Measurements from ENCODE around the gene MLLT1.
A peak's percentile ranks its signal among the peaks of the same experiment; 100 is the strongest.

MLLT1 gene

DNA sequence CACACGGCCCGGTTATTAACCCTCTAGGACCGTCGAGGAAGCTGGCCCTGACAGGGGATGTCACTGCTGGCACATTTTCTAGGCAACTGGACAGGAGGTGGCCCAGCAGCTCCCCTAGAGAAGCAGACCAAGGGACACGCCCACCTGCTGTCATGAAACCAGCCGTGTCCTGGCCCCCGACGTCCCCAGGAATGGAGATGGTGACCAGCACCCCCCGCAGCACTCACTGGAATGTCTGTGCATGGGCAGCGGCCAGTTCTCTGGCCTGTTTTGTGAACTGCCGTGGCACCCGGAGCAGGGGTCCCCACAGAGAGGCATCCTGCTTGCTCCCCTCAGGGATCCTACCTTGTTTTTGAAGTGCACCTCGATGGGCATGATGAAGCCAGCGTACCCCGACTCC is 17.9 kb downstream of the MLLT1 start:
- TF ChIP-seq, protein P1, sequence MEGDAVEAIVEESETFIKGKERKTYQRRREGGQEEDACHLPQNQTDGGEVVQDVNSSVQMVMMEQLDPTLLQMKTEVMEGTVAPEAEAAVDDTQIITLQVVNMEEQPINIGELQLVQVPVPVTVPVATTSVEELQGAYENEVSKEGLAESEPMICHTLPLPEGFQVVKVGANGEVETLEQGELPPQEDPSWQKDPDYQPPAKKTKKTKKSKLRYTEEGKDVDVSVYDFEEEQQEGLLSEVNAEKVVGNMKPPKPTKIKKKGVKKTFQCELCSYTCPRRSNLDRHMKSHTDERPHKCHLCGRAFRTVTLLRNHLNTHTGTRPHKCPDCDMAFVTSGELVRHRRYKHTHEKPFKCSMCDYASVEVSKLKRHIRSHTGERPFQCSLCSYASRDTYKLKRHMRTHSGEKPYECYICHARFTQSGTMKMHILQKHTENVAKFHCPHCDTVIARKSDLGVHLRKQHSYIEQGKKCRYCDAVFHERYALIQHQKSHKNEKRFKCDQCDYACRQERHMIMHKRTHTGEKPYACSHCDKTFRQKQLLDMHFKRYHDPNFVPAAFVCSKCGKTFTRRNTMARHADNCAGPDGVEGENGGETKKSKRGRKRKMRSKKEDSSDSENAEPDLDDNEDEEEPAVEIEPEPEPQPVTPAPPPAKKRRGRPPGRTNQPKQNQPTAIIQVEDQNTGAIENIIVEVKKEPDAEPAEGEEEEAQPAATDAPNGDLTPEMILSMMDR (IDR thresholded peaks at IDR 0.05; ENCODE audit: low read depth, low read length): no peak
- TF ChIP-seq EZH2phosphoT487 (IDR thresholded peaks at IDR 0.05; ENCODE audit: low read depth): no peak
- no peak overlapping the region for H3K4me3 ChIP-seq (ENCODE audit: low read length)
- H3K4me1 ChIP-seq (ENCODE audit: low read length): peaks cover 15% of the 10 kb centered on the region
- H2AFZ ChIP-seq (ENCODE audit: low read depth, low read length): no peak overlapping the region
- H3K27me3 ChIP-seq (ENCODE audit: low read depth, low read length): no peaks in the 10 kb centered on the region
- H3K9me3 ChIP-seq (ENCODE audit: insufficient read depth, low read length): no peaks in the 10 kb centered on the region
- H3K4me2 ChIP-seq (ENCODE audit: low read length): no peak overlapping the region
- H3K36me3 ChIP-seq (replicated peaks; ENCODE audit: low read depth, low read length): peaks cover 49% of the 10 kb centered on the region
- H4K20me1 ChIP-seq (ENCODE audit: insufficient read depth, low read length): peaks cover 29% of the 10 kb centered on the region
- H3K79me2 ChIP-seq (ENCODE audit: low read length): peaks cover 80% of the 10 kb centered on the region
- no peak overlapping the region for H3K27ac ChIP-seq (ENCODE audit: low read length)
- no peak overlapping the region for H3K9ac ChIP-seq (ENCODE audit: low read length)

DNA sequence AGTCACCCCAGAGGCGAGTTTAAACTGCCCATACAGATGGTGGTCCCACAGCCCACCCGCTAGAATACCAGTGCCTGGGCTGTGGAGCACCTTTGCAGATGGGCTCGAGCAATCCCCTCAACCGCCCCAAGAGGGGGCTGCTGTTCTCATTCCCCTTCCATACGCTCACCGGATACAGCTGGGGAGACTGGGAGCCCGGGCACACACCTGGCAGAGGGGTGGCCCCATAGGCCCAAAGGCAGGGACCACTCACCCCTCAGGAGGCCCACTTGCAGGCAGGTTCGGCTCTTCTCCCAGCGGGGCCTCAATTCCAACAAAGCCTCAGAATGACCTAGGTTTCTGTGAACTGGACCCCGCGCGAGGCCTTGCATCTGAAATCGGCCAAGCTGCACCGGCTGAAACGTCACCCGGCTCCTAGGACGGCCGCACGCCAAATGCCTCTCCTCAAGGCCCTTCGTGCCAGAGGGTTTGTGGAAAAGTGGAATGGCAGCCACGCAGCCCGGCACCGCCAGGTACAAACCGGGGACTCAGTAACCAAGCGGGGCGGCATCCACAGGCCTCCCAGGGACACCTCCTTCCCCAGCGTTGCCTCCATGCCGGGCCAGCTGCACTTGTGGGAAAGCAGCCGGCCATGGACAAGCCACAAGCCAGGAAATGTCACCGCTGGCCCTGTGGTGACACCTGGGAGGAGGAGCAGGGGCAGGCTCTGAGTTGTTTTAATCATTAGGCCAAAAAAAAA is 18.7 kb downstream of the MLLT1 start:
- peaks cover 79% of the 10 kb centered on the region for H3K79me2 ChIP-seq (ENCODE audit: low read length)
- peaks cover 15% of the 10 kb centered on the region for H3K4me1 ChIP-seq (ENCODE audit: low read length)
- no peak overlapping the region for H2AFZ ChIP-seq (ENCODE audit: low read depth, low read length)
- no peak overlapping the region for H3K9ac ChIP-seq (ENCODE audit: low read length)
- H3K27ac ChIP-seq (ENCODE audit: low read length): no peak overlapping the region
- no peak overlapping the region for H3K4me2 ChIP-seq (ENCODE audit: low read length)
- TF ChIP-seq EZH2phosphoT487 (IDR thresholded peaks at IDR 0.05; ENCODE audit: low read depth): no peak
- TF ChIP-seq, protein P1 (IDR thresholded peaks at IDR 0.05; ENCODE audit: low read depth, low read length): peak; percentile 63
- H3K27me3 ChIP-seq (ENCODE audit: low read depth, low read length): no peaks in the 10 kb centered on the region
- H4K20me1 ChIP-seq (ENCODE audit: insufficient read depth, low read length): peaks cover 30% of the 10 kb centered on the region
- H3K36me3 ChIP-seq (replicated peaks; ENCODE audit: low read depth, low read length): peaks cover 49% of the 10 kb centered on the region
- no peaks in the 10 kb centered on the region for H3K9me3 ChIP-seq (ENCODE audit: insufficient read depth, low read length)
- no peak overlapping the region for H3K4me3 ChIP-seq (ENCODE audit: low read length)

DNA sequence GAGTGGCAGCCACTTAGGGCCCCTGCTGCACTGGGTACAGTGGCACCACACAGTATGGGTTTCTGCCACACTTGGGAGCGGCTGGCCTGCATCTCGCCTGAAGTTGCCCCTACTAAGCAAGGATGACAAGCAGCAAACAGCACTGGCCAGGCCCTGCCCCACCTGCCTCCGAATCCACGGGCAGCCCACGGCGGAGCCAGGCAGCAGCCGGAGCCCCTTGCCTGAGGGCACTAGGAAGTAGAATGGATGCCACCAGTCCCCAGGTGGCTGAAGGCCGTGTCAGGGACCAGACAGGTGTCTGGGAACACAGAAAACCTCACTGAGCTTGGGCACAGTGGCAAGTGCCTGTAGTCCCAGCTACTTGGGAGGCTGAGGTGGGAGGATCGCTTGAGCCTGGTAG is 19.4 kb downstream of the MLLT1 start:
- Histone ChIP-seq H3K4me1 (ENCODE audit: low read length) (peaks cover 15% of the 10 kb centered on the region), H2AFZ (ENCODE audit: low read depth, low read length) (no peak overlapping the region), H3K27me3 (ENCODE audit: low read depth, low read length) (no peaks in the 10 kb centered on the region), H3K4me2 (ENCODE audit: low read length) (no peak overlapping the region), H4K20me1 (ENCODE audit: insufficient read depth, low read length) (peaks cover 30% of the 10 kb centered on the region), H3K4me3 (ENCODE audit: low read length) (no peak overlapping the region), H3K9me3 (ENCODE audit: insufficient read depth, low read length) (no peaks in the 10 kb centered on the region), H3K27ac (ENCODE audit: low read length) (no peak overlapping the region), H3K36me3 (replicated peaks; ENCODE audit: low read depth, low read length) (peaks cover 49% of the 10 kb centered on the region), H3K79me2 (ENCODE audit: low read length) (peaks cover 78% of the 10 kb centered on the region), H3K9ac (ENCODE audit: low read length) (no peak overlapping the region)
- no peak for TF ChIP-seq EZH2phosphoT487 (IDR thresholded peaks at IDR 0.05; ENCODE audit: low read depth)
- TF ChIP-seq, protein P1 (IDR thresholded peaks at IDR 0.05; ENCODE audit: low read depth, low read length): no peak

DNA sequence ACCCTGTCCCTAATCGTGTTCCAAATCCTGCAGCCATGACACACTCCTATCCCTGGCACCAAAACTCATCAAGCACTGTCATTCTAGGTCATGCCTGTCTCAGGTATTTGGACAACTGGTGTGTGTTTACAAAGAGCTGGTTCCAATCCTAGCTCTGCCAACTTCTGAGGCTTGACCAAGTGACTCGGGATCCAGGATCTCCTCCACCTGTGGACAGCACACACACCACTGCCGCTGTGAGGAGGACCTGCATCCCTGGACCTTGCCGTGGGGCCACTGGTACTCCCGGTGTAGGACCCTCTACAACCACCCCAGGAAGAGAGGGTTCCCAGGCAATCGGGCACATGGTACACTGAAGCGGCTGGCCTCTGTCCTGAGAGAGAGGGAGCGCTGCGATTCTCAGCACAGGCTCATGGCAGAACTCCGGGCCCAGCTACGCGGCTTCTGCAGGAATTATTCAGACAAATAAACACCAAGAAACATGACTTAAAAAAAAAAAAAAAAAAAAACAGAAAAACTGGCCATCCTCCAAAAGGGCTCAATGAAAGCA is 20.4 kb downstream of the MLLT1 start:
- H3K27me3 ChIP-seq (ENCODE audit: low read depth, low read length): no peaks in the 10 kb centered on the region
- peaks cover 78% of the 10 kb centered on the region for H3K79me2 ChIP-seq (ENCODE audit: low read length)
- no peaks in the 10 kb centered on the region for H3K9me3 ChIP-seq (ENCODE audit: insufficient read depth, low read length)
- H3K4me3 ChIP-seq (ENCODE audit: low read length): no peak overlapping the region
- TF ChIP-seq, protein P1 (IDR thresholded peaks at IDR 0.05; ENCODE audit: low read depth, low read length): no peak
- TF ChIP-seq EZH2phosphoT487 (IDR thresholded peaks at IDR 0.05; ENCODE audit: low read depth): no peak
- peaks cover 33% of the 10 kb centered on the region for H4K20me1 ChIP-seq (ENCODE audit: insufficient read depth, low read length)
- H2AFZ ChIP-seq (ENCODE audit: low read depth, low read length): no peak overlapping the region
- no peak overlapping the region for H3K4me2 ChIP-seq (ENCODE audit: low read length)
- H3K9ac ChIP-seq (ENCODE audit: low read length): no peak overlapping the region
- peaks cover 15% of the 10 kb centered on the region for H3K4me1 ChIP-seq (ENCODE audit: low read length)
- H3K27ac ChIP-seq (ENCODE audit: low read length): no peak overlapping the region
- H3K36me3 ChIP-seq (replicated peaks; ENCODE audit: low read depth, low read length): peaks cover 55% of the 10 kb centered on the region
